Measurements from ENCODE around the gene LYRM9.
"Not testable (repeated sequence)": the region's sequence is repeated elsewhere in the genome, so short reads cannot be mapped to it uniquely, and the experiment has no call there.

DNA sequence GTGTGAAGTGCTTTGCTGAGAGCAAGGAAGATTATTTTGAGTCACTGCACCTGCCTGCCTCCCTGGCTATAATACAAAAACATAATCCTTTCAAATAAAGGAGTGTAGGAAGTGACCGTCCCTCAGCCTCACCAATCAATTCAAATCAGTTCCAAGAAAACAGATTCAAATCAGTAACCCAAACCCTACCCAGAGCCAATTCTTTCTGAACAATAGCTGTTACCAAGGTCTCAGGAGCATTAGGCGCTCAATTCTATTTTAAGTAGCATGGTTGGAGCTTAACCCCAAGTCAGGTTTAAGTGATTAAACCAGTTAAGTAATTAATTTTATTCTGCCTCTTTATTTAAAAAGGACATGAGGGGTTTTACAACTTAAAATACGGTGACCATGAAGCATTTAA, 54.6 kb downstream of the LYRM9 start:
- TF ChIP-seq, protein P1, sequence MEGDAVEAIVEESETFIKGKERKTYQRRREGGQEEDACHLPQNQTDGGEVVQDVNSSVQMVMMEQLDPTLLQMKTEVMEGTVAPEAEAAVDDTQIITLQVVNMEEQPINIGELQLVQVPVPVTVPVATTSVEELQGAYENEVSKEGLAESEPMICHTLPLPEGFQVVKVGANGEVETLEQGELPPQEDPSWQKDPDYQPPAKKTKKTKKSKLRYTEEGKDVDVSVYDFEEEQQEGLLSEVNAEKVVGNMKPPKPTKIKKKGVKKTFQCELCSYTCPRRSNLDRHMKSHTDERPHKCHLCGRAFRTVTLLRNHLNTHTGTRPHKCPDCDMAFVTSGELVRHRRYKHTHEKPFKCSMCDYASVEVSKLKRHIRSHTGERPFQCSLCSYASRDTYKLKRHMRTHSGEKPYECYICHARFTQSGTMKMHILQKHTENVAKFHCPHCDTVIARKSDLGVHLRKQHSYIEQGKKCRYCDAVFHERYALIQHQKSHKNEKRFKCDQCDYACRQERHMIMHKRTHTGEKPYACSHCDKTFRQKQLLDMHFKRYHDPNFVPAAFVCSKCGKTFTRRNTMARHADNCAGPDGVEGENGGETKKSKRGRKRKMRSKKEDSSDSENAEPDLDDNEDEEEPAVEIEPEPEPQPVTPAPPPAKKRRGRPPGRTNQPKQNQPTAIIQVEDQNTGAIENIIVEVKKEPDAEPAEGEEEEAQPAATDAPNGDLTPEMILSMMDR (IDR thresholded peaks at IDR 0.05 in 2 of 3, conservative IDR thresholded peaks at IDR 0.05 in 1 of 3; ENCODE audit: control insufficient read depth in 2 of 3, extremely low read depth in 1 of 3, insufficient read depth in 1 of 3, low read depth in 3 of 3, low read length in 3 of 3), result not testable (repeated sequence)
- TF ChIP-seq CBFB (IDR thresholded peaks at IDR 0.05; ENCODE audit: low read depth); GATAD2B (conservative IDR thresholded peaks at IDR 0.05; ENCODE audit: low read depth); POLR2AphosphoS5 (IDR thresholded peaks at IDR 0.05; ENCODE audit: low read length): not testable (repeated sequence)

All from GM12878 (cell line).